Measurements from ENCODE around the gene SIRT5.
A peak's percentile ranks its signal among the peaks of the same experiment; 100 is the strongest.

The SIRT5 gene

DNA sequence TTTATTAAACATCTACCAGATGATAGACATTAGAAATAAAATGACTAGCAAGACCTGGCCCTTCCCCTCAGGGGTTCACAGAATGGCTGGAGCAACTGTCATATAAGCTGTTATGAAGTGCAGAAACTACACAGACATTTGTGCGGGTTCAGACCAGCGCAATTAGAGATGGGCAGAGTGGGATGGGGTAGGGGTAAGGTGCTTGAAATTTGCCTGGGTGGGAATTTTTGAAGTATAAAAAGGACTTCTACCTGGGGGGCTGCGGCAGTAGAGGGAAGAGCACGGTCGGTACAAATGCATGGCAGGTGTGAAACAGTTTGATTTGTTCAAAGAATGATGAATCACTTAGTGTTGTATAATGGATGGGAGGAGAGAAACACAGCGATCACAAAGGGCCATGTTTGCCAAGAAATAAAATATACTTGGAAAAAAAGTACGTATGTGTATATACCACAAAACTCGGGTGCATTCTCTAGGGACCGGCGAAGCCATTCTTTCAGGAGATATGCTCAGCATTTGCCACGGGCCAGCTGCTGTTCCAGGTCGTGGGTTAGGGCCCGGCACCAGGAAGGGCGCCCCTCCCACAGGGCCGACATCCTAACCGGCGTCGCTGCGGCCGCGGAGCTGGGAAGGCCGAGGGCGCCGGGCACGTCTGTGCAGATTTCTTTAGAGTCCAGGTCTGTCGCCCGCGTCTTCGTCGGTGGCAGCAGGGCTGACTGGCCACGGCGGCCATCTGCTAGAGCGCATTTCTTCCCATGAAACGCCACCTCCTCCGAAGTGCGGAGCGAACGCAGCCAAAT, 39.9 kb downstream of the SIRT5 start:
- Mint-ChIP-seq H3K27me3 (ENCODE audit: low read depth) (no peaks in the 10 kb centered on the region), H3K36me3 (ENCODE audit: low read depth) (peaks cover 33% of the 10 kb centered on the region), H3K27ac (peak overlapping the region; percentile 94), H3K4me1 (ENCODE audit: low read depth) (peaks cover 37% of the 10 kb centered on the region), H3K9me3 (no peaks in the 10 kb centered on the region), H3K4me3 (peak overlapping the region; percentile 91)
- DNase-seq (ENCODE audit: low spot score), result no peak

DNA sequence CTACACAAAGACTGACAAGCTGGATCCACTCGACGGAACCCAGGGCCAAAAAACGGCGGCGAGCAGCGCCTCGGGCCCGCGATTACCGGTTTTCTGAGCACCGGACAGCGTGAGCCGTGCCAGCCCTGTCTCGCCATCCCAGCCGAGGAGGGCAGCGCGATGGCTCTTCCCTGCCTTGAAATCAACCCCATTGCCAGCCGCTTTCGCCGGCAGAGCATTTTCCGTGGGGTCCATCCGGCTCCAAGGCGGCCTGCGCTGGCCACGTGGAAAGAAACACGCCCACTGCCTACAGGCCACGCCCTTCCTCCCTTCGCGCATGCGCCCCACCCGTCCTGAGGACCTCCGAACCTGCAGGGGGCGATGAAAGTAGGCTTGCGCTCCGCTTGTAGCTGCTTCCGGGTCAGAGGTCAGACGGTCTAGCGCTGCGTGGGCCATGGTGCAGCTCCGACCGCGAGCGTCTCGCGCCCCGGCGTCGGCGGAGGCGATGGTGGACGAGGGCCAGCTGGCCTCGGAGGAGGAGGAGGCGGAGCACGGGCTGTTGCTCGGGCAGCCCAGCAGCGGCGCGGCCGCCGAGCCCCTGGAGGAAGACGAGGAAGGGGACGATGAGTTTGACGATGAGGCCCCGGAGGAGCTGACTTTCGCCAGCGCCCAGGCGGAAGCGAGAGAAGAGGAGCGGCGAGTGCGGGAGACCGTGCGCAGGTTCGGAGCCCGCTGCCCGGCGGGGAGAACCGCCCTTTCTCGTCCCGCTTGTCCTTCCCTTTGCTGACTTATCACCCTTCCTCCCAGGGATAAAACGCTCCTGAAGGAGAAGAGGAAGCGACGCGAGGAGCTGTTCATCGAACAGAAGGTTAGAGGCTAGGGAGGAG, 40.8 kb downstream of the SIRT5 start, which contains the start of gene NOL7:
Gene NOL7 (plus strand): TSS at position 410 of the 866 bp plus-strand sequence. CDS start 24 bp downstream, at position 434.
- Mint-ChIP-seq H3K4me3 (peak within 1 kb of the TSS; percentile 91), H3K27me3 (ENCODE audit: low read depth) (no peaks in the 10 kb centered on the region), H3K4me1 (ENCODE audit: low read depth) (peaks cover 37% of the 10 kb centered on the region), H3K36me3 (ENCODE audit: low read depth) (peaks cover 39% of the 10 kb centered on the region), H3K9me3 (no peaks in the 10 kb centered on the region), H3K27ac (peak within 1 kb of the TSS; percentile 94)
- peak; percentile 98 for DNase-seq (ENCODE audit: low spot score)

DNA sequence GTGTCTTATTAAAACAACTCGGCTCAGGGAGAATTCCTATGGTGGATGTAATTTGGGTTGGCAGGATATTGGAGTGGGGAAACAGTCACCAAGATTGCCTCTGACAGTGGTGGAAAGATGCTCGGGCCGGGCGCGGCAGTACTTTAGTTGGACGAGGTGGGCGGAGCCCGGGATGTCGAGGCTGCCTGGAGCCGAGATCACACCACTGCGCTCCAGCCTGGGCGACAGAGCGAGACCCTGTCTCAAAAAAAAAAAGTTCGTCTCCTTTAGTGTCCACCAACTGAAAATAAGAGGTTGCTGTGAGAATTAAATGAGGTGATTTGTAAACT, 41.4 kb downstream of the SIRT5 start:
- H3K27me3 Mint-ChIP-seq (ENCODE audit: low read depth), result no peaks in the 10 kb centered on the region
- H3K4me3 Mint-ChIP-seq, result peak overlapping the region; percentile 91
- H3K9me3 Mint-ChIP-seq, result no peaks in the 10 kb centered on the region
- H3K4me1 Mint-ChIP-seq (ENCODE audit: low read depth), result peaks cover 34% of the 10 kb centered on the region
- H3K36me3 Mint-ChIP-seq (ENCODE audit: low read depth), result peaks cover 41% of the 10 kb centered on the region
- peak overlapping the region; percentile 94 for H3K27ac Mint-ChIP-seq
- DNase-seq (ENCODE audit: low spot score), result peak; percentile 41

DNA sequence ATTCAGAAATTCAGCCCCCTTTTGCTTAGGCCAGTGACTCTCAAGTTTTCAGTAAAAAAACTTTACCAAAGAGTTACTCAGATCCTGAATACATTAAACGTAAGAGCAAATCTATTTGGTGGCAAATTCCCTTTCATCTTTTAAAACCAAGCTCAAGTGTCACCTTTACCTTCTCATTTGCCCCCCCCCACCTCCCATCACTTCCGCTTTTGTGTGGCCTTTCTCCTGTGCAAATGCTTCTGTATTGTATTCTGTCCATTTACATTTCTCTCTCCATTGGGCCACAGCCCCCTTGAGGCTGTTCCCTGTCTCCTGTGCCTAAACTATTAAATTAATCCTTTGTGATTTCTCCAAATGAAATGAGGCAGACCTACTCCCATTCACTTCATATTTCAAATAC, 42.7 kb downstream of the SIRT5 start:
- H3K4me1 Mint-ChIP-seq (ENCODE audit: low read depth), result peaks cover 25% of the 10 kb centered on the region
- DNase-seq (ENCODE audit: low spot score), result no peak
- no peaks in the 10 kb centered on the region for H3K27me3 Mint-ChIP-seq (ENCODE audit: low read depth)
- H3K9me3 Mint-ChIP-seq, result no peaks in the 10 kb centered on the region
- H3K27ac Mint-ChIP-seq, result peak overlapping the region; percentile 63
- H3K36me3 Mint-ChIP-seq (ENCODE audit: low read depth), result peaks cover 46% of the 10 kb centered on the region
- peak overlapping the region; percentile 91 for H3K4me3 Mint-ChIP-seq

DNA sequence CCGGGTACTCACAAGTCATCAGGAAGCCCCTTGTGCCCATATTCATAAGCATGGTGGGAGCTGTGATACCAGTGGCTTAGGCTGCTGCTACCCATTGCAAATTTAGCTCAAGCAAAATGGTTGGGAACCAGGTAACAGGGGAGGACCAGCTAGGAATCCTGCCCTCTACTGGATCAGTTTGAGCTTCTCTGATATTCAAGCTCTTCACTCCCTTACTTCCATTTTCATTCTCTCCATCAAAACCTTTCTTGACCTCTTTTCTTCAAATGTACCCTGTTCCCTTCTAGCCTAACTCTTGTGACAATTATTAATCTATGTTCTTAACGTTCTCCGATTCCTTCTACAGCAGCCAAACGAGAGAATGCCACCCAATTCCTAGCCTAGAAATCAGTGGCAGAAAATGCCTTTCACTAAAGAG, 50.5 kb downstream of the SIRT5 start:
- H3K36me3 Mint-ChIP-seq (ENCODE audit: low read depth), result peaks cover 65% of the 10 kb centered on the region
- H3K27ac Mint-ChIP-seq, result no peak overlapping the region
- no peak for DNase-seq (ENCODE audit: low spot score)
- H3K27me3 Mint-ChIP-seq (ENCODE audit: low read depth), result no peaks in the 10 kb centered on the region
- H3K4me1 Mint-ChIP-seq (ENCODE audit: low read depth), result peaks cover 12% of the 10 kb centered on the region
- no peaks in the 10 kb centered on the region for H3K9me3 Mint-ChIP-seq
- no peak overlapping the region for H3K4me3 Mint-ChIP-seq

DNA sequence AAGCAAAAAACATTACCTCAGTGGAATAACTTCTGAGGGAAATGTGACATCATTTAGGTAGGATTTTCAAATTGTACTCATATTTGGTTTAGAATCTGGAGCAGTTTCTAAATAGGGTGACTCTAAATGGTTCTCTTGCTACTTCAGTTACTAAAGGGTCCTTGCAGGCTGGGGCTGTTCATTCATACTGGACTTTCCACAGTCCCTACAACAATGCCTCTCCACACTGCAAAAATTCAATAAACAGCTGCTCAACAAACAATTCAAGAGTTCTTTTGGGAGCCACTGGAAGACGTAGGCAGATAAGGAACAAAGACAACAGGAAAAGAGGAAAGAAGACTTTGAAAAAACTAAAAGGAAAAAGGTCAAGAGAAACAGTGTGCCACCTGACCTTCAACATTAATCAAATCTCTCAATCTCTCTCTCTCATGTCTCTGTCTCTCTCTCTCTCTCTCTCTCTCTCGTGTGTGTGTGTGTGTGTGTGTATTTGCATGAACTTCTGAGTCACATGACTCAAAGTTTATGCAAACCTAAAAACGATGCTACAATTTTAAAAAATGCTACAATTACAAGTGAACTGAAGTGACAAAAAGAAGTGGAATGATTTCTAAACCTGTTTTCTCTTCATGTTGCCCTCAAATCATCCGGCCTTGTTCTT, 55.2 kb downstream of the SIRT5 start:
- H3K4me3 Mint-ChIP-seq, result no peak overlapping the region
- H3K27me3 Mint-ChIP-seq (ENCODE audit: low read depth), result no peaks in the 10 kb centered on the region
- H3K4me1 Mint-ChIP-seq (ENCODE audit: low read depth), result peaks cover 11% of the 10 kb centered on the region
- H3K36me3 Mint-ChIP-seq (ENCODE audit: low read depth), result peaks cover 57% of the 10 kb centered on the region
- no peak for DNase-seq (ENCODE audit: low spot score)
- no peaks in the 10 kb centered on the region for H3K9me3 Mint-ChIP-seq
- H3K27ac Mint-ChIP-seq, result no peak overlapping the region

DNA sequence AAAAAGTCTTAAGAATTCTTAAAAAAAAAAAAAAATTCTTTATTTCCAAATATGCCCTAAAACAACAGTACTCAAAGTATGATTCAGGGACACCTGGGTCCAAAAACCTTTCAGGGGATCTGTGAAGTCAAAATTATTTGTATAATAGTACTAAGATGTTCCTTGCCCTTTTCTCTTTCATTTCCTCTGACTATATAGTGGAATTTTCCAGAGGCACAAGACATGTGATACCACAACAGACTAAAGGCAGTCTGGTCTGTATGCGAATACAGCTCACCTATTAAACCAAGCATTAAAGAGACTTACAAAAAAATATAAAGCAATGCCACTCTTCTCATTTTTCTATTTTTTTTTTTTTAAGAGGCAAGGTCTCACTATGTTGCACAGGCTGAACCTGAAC, 56.1 kb downstream of the SIRT5 start:
- no peak for DNase-seq (ENCODE audit: low spot score)
- no peaks in the 10 kb centered on the region for H3K9me3 Mint-ChIP-seq
- H3K4me3 Mint-ChIP-seq, result no peak overlapping the region
- H3K27ac Mint-ChIP-seq, result no peak overlapping the region
- peaks cover 60% of the 10 kb centered on the region for H3K36me3 Mint-ChIP-seq (ENCODE audit: low read depth)
- H3K4me1 Mint-ChIP-seq (ENCODE audit: low read depth), result peaks cover 5% of the 10 kb centered on the region
- no peaks in the 10 kb centered on the region for H3K27me3 Mint-ChIP-seq (ENCODE audit: low read depth)

DNA sequence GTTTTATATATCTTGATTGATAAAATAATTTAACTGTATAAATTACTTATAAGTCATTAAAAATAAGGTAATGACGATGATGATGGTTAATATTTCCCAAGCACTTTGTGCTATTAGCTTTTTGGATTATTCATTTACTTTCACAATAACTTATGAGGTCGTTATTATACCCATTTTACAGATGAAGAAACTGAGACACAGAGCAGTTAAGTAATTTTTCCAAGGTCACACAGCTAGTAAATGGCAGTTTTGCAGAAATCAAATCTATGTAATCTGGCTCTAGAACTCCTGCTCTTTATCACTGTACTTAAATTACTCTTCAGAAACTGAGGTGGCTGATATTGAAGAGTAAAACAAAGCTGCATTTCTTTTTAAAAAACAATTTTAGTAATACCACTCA, 58.9 kb downstream of the SIRT5 start:
- no peaks in the 10 kb centered on the region for H3K9me3 Mint-ChIP-seq
- H3K27me3 Mint-ChIP-seq (ENCODE audit: low read depth), result no peaks in the 10 kb centered on the region
- no peak overlapping the region for H3K27ac Mint-ChIP-seq
- H3K4me3 Mint-ChIP-seq, result no peak overlapping the region
- DNase-seq (ENCODE audit: low spot score), result no peak
- peaks cover 61% of the 10 kb centered on the region for H3K36me3 Mint-ChIP-seq (ENCODE audit: low read depth)
- peaks cover 24% of the 10 kb centered on the region for H3K4me1 Mint-ChIP-seq (ENCODE audit: low read depth)

DNA sequence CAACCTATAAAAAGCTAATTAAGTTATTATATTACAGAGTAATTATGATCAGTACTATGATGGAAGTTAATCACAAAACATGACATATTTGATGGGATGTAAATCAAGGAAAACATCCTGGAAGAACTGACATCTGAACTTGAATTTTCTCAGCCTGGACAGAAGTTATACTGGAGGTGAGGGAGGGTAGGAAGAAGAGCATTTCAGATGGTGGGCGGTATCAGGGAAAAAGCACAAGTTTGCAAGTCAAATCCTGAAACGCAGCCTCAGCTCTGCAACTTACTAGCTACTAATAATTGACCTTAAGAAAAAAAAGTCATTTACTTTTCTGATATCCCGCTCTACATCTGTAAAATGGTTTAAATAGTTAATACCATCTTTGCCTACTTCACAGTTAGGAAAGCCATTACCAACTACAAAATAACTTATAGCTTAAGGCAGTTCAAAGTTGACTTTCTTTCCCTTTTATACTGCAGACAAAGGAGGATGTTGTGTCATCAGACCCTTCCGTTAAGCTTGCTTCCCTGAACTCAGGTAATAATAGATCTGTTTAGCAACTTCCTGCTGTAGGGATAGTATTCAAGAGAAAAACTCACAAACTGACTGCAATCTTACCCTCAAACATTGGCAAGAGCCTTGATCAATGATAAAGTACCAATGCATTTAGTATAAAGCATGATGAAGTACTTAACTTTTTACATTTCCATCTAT, 61.7 kb downstream of the SIRT5 start:
- Mint-ChIP-seq H3K36me3 (ENCODE audit: low read depth) (peaks cover 61% of the 10 kb centered on the region), H3K27me3 (ENCODE audit: low read depth) (no peaks in the 10 kb centered on the region), H3K27ac (peak overlapping the region; percentile 79), H3K4me3 (peak overlapping the region; percentile 21), H3K4me1 (ENCODE audit: low read depth) (peaks cover 21% of the 10 kb centered on the region), H3K9me3 (no peaks in the 10 kb centered on the region)
- DNase-seq (ENCODE audit: low spot score), result no peak

DNA sequence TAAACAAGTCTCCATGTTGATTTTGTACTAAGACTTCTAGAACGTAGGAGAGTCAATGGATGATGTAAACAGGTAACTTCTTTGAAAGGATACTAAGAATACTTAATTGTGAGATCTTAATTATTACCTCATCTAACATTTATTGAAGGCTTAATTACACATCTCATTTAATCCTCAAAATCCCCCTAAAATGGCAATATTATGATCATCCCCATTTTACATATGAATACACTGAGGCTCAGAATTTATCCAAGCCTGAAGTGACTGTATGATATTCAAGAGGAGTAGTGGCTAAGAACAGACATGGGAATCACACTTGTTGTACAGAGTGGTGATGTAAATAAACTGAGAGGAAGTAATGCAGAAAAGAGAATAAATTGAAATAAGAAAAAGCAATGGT, 63.6 kb downstream of the SIRT5 start:
- H3K4me1 Mint-ChIP-seq (ENCODE audit: low read depth), result peaks cover 22% of the 10 kb centered on the region
- H3K27me3 Mint-ChIP-seq (ENCODE audit: low read depth), result no peaks in the 10 kb centered on the region
- no peak for DNase-seq (ENCODE audit: low spot score)
- no peaks in the 10 kb centered on the region for H3K9me3 Mint-ChIP-seq
- peaks cover 49% of the 10 kb centered on the region for H3K36me3 Mint-ChIP-seq (ENCODE audit: low read depth)
- peak overlapping the region; percentile 52 for H3K27ac Mint-ChIP-seq
- H3K4me3 Mint-ChIP-seq, result no peak overlapping the region

DNA sequence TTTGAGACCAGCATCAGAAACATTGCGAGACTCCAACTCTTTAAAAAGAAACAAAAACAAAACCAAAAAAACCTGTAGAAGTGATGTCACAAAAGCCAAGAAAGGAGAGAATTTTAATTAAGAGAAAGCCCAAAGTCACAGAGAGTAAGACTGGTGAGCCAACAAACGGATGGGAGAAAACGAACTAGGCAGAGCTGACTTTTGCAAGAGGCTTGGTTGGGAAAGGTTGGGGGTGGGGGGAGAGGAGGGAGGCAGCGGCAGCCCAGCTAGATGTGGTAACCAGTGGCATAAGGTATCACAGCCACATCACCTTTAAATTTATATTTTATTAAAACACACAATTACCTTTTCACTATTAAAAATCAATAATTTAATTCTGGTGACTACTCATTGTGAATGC, 64.2 kb downstream of the SIRT5 start:
- Mint-ChIP-seq H3K36me3 (ENCODE audit: low read depth) (peaks cover 55% of the 10 kb centered on the region), H3K9me3 (no peaks in the 10 kb centered on the region), H3K4me1 (ENCODE audit: low read depth) (peaks cover 25% of the 10 kb centered on the region), H3K4me3 (no peak overlapping the region), H3K27me3 (ENCODE audit: low read depth) (no peaks in the 10 kb centered on the region), H3K27ac (peak overlapping the region; percentile 52)
- no peak for DNase-seq (ENCODE audit: low spot score)

DNA sequence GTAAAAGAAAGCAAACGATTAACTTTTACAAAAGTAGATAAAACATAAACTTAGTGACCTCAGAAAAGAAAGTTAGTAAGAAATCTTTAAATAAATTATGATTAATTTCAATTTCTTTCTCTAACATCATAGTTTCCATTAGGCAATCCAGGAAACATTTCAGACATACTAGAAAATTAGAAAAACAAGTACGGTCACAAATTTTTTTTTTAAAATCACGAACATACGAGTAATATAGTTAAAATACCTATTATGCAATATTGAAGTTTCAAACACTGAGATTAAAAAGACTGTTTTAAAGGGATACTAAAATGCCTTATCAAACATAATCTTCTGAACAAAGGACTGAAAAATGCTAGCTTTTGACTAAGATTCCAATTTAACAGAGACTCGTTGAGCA, 66.9 kb downstream of the SIRT5 start:
- H3K4me1 Mint-ChIP-seq (ENCODE audit: low read depth), result peaks cover 19% of the 10 kb centered on the region
- H3K4me3 Mint-ChIP-seq, result no peak overlapping the region
- no peak for DNase-seq (ENCODE audit: low spot score)
- no peaks in the 10 kb centered on the region for H3K9me3 Mint-ChIP-seq
- no peaks in the 10 kb centered on the region for H3K27me3 Mint-ChIP-seq (ENCODE audit: low read depth)
- peaks cover 41% of the 10 kb centered on the region for H3K36me3 Mint-ChIP-seq (ENCODE audit: low read depth)
- peak overlapping the region; percentile 20 for H3K27ac Mint-ChIP-seq

DNA sequence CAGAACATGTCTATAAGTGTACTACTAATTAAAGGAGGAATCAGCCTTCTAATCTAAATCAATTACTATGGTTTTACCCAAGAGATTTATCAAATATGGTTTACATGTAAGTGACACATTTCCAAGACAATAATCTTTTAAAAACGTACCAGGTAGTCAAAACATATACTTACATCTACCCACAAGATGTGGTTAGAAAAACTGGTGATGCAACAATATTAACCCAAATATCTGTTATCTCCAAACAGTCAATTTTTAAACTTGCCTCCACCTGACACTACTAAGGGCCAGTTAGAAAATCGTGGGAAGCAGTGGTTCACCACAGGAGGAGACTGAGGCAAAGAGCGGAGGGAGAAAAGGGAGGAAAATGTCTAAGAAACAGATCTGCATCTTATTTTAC, 68.7 kb downstream of the SIRT5 start:
- Mint-ChIP-seq H3K36me3 (ENCODE audit: low read depth) (peaks cover 30% of the 10 kb centered on the region), H3K4me3 (no peak overlapping the region)

More for the DNA sequence above, 68.7 kb downstream of the SIRT5 start:
- H3K27ac Mint-ChIP-seq, result no peak overlapping the region
- peaks cover 10% of the 10 kb centered on the region for H3K4me1 Mint-ChIP-seq (ENCODE audit: low read depth)
- no peaks in the 10 kb centered on the region for H3K27me3 Mint-ChIP-seq (ENCODE audit: low read depth)
- no peaks in the 10 kb centered on the region for H3K9me3 Mint-ChIP-seq
- no peak for DNase-seq (ENCODE audit: low spot score)
